ENCODE results near the gene PLA2G7.

The PLA2G7 gene

GRCh38 chr6:46690911-46691451 lies 44.2 kb downstream of the PLA2G7 start:
- Histone ChIP-seq H3K27me3 (no peaks in the 10 kb centered on the region), H3K4me1 (ENCODE audit: control insufficient read depth in 1 of 2, insufficient read depth in 1 of 2, low read depth in 1 of 2, low read length in 1 of 2) (no peaks in the 10 kb centered on the region), H3K36me3 (no peaks in the 10 kb centered on the region), H3K9me3 (peaks cover 5% of the 10 kb centered on the region), H3K27ac (no peak overlapping the region), H3K4me3 (ENCODE audit: low read depth in 1 of 2, low read length in 1 of 2) (no peak overlapping the region)
- no peak for TF ChIP-seq CTCF (IDR thresholded peaks at IDR 0.05)

- Histone ChIP-seq H3K36me3 (no peaks in the 10 kb centered on the region), H3K4me3 (ENCODE audit: low read depth in 1 of 2, low read length in 1 of 2) (no peak overlapping the region), H3K27ac (no peak overlapping the region), H3K27me3 (no peaks in the 10 kb centered on the region), H3K4me1 (ENCODE audit: control insufficient read depth in 1 of 2, insufficient read depth in 1 of 2, low read depth in 1 of 2, low read length in 1 of 2) (no peaks in the 10 kb centered on the region), H3K9me3 (peaks cover 5% of the 10 kb centered on the region)
- TF ChIP-seq CTCF (IDR thresholded peaks at IDR 0.05) = no peak
Observed at GRCh38 chr6:46690141-46690755, 44.9 kb downstream of the PLA2G7 start.

- no peak for TF ChIP-seq CTCF (IDR thresholded peaks at IDR 0.05)
- H3K36me3 ChIP-seq = no peaks in the 10 kb centered on the region
- peaks cover 5% of the 10 kb centered on the region for H3K9me3 ChIP-seq
Observed at GRCh38 chr6:46689657-46690056, 45.5 kb downstream of the PLA2G7 start.

GRCh38 chr6:46688966-46689335 lies 46.2 kb downstream of the PLA2G7 start:
- Histone ChIP-seq H3K4me1 (ENCODE audit: control insufficient read depth in 1 of 2, insufficient read depth in 1 of 2, low read depth in 1 of 2, low read length in 1 of 2) (no peaks in the 10 kb centered on the region), H3K36me3 (no peaks in the 10 kb centered on the region), H3K4me3 (ENCODE audit: low read depth in 1 of 2, low read length in 1 of 2) (no peak overlapping the region), H3K27me3 (no peaks in the 10 kb centered on the region), H3K27ac (no peak overlapping the region), H3K9me3 (peaks cover 5% of the 10 kb centered on the region)
- TF ChIP-seq CTCF (IDR thresholded peaks at IDR 0.05) = no peak

More at GRCh38 chr6:46689657-46690056, 45.5 kb downstream of the PLA2G7 start:
- Histone ChIP-seq H3K4me3 (ENCODE audit: low read depth in 1 of 2, low read length in 1 of 2) (no peak overlapping the region), H3K27ac (no peak overlapping the region), H3K27me3 (no peaks in the 10 kb centered on the region), H3K4me1 (ENCODE audit: control insufficient read depth in 1 of 2, insufficient read depth in 1 of 2, low read depth in 1 of 2, low read length in 1 of 2) (no peaks in the 10 kb centered on the region)

- no peaks in the 10 kb centered on the region for H3K27me3 ChIP-seq
- H3K9me3 ChIP-seq = peaks cover 5% of the 10 kb centered on the region
- H3K4me3 ChIP-seq (ENCODE audit: low read depth in 1 of 2, low read length in 1 of 2) = no peak overlapping the region
- no peak for TF ChIP-seq CTCF (IDR thresholded peaks at IDR 0.05)
- no peak overlapping the region for H3K27ac ChIP-seq
- H3K4me1 ChIP-seq (ENCODE audit: control insufficient read depth in 1 of 2, insufficient read depth in 1 of 2, low read depth in 1 of 2, low read length in 1 of 2) = no peaks in the 10 kb centered on the region
- H3K36me3 ChIP-seq = no peaks in the 10 kb centered on the region
Observed at GRCh38 chr6:46688117-46688965, 46.8 kb downstream of the PLA2G7 start.

Data from neutrophil (primary cell).